HG02588 (cell line): ENCODE results near the gene GPC5.

Experiments used
- ATAC-seq: cut with Tn5 transposase; IDR thresholded peaks from one replicate; pipeline ENCODE4 v1.9.1; 2021; ENCODE audit warnings: mild to moderate bottlenecking, moderate library complexity; ENCODE audit not compliant: unreplicated experiment

Gene GPC5

GRCh38 chr13:91533354-91533753, 134.9 kb downstream of the GPC5 start:
- ATAC-seq, result no peak

- no peak for ATAC-seq
Observed at GRCh38 chr13:91534996-91535395, 136.6 kb downstream of the GPC5 start.

GRCh38 chr13:91537376-91537775, 139.0 kb downstream of the GPC5 start:
- ATAC-seq, result no peak

GRCh38 chr13:91539286-91540157, 141.1 kb downstream of the GPC5 start:
- ATAC-seq, result no peak

- no peak for ATAC-seq
Observed at GRCh38 chr13:91540158-91540736, 141.8 kb downstream of the GPC5 start.

- ATAC-seq, result no peak
Observed at GRCh38 chr13:91544723-91545122, 146.3 kb downstream of the GPC5 start.

- ATAC-seq, result no peak
Observed at GRCh38 chr13:91546900-91547299, 148.5 kb downstream of the GPC5 start.

- ATAC-seq, result no peak
Observed at GRCh38 chr13:91553584-91553983, 155.2 kb downstream of the GPC5 start.

GRCh38 chr13:91554101-91554500, 155.7 kb downstream of the GPC5 start:
- no peak for ATAC-seq

GRCh38 chr13:91557328-91558090, 159.1 kb downstream of the GPC5 start:
- ATAC-seq, result no peak

GRCh38 chr13:91563799-91564198, 165.4 kb downstream of the GPC5 start:
- no peak for ATAC-seq

- no peak for ATAC-seq
Observed at GRCh38 chr13:91564396-91564795, 166.0 kb downstream of the GPC5 start.

- ATAC-seq, result no peak
Observed at GRCh38 chr13:91565296-91565695, 166.9 kb downstream of the GPC5 start.

GRCh38 chr13:91567485-91568207, 169.2 kb downstream of the GPC5 start:
- ATAC-seq, result no peak

- no peak for ATAC-seq
Observed at GRCh38 chr13:91571681-91572080, 173.3 kb downstream of the GPC5 start.

GRCh38 chr13:91572439-91572838, 174.0 kb downstream of the GPC5 start:
- ATAC-seq, result no peak

- no peak for ATAC-seq
Observed at GRCh38 chr13:91572944-91573598, 174.7 kb downstream of the GPC5 start.

- no peak for ATAC-seq
Observed at GRCh38 chr13:91574766-91575165, 176.3 kb downstream of the GPC5 start.

- ATAC-seq, result no peak
Observed at GRCh38 chr13:91576590-91576989, 178.2 kb downstream of the GPC5 start.

GRCh38 chr13:91579320-91579719, 180.9 kb downstream of the GPC5 start:
- no peak for ATAC-seq

GRCh38 chr13:91580749-91581148, 182.3 kb downstream of the GPC5 start:
- no peak for ATAC-seq
